22Rv1 (cell line): ENCODE measurements around the gene FAM78A.

Experiments used
- CTCF ChIP-seq: fragments of 450-650 bp; IDR thresholded peaks from 2 replicates; pipeline ENCODE4 v1.5.1; 2017; ENCODE audit warnings: mild to moderate bottlenecking
- ZFX ChIP-seq: fragments of 450-650 bp; IDR thresholded peaks from 2 replicates; pipeline ENCODE4 v1.6.1; 2017; ENCODE audit warnings: antibody characterized with exemption, borderline replicate concordance

GRCh38 chr9:131300444-131300843, 24.1 kb upstream of the FAM78A start:
- TF ChIP-seq CTCF = no peak
- no peak for TF ChIP-seq ZFX
